Lower lobe of right lung (tissue), 2 donors: ENCODE results near the gene TENM4. TPM values are rescaled to one million over a fixed set of nuclear protein-coding genes. Genes with fewer than 3 reads are reported as not detected.

Experiments
- ATAC-seq, 2 donors: fragments of 200-7000 bp; cut with Tn5 transposase; one replicate each; pipeline ENCODE4 v1.9.1; 2020 to 2022; ENCODE audit warnings: mild to moderate bottlenecking in 2 of 2, moderate library complexity in 2 of 2
- DNase-seq: peaks from one replicate; pipeline ENCODE4 v3.0.0-alpha.2; 2020
- H3K27ac ChIP-seq: fragments of 200-600 bp; one replicate; pipeline ENCODE4 v1.8.0; 2022
- H3K27me3 ChIP-seq: fragments of 200-600 bp; one replicate; pipeline ENCODE4 v1.8.0; 2022; ENCODE audit warnings: low read depth
- H3K36me3 ChIP-seq: fragments of 200-600 bp; one replicate; pipeline ENCODE4 v1.8.0; 2022; ENCODE audit warnings: mild to moderate bottlenecking
- H3K4me1 ChIP-seq: fragments of 200-600 bp; one replicate; pipeline ENCODE4 v1.8.0; 2022
- H3K4me3 ChIP-seq: fragments of 200-600 bp; one replicate; pipeline ENCODE4 v1.8.0; 2022; ENCODE audit warnings: mild to moderate bottlenecking
- H3K9me3 ChIP-seq: fragments of 200-600 bp; one replicate; pipeline ENCODE4 v1.8.0; 2022
- CTCF ChIP-seq: fragments of 200-600 bp; IDR thresholded peaks from one replicate; pipeline ENCODE4 v1.8.0; 2022; ENCODE audit warnings: antibody characterized with exemption, mild to moderate bottlenecking
- intact Hi-C: fragments of 100-400 bp; cut with DNase I; formaldehyde crosslinking; loops from one replicate; pipeline ENCODE4 v1.11.0; 2022
- total RNA-seq: library from RNA; stranded (reverse); fragmentation: NEBNext Ultra II Directional; extraction: Animal tissue kit (Norgen Biotek cat#: 25700); gene quantifications from one replicate; pipeline ENCODE4 v1.2.1, GENCODE V29; 2021
- donor health status: DM: no; HTN: yes; CAD: no; lungs with severe emphysema.

The TENM4 gene
- total RNA-seq, 1 donor from 2014 or later = 1.1 TPM

GRCh38 chr11:79439410-79439885, 1.4 kb downstream of the TENM4 start:
- Histone ChIP-seq H3K27me3 (peaks cover 87% of the 10 kb centered on the region), H3K4me1 (peaks cover 40% of the 10 kb centered on the region), H3K9me3 (no peaks in the 10 kb centered on the region), H3K36me3 (no peaks in the 10 kb centered on the region), H3K4me3 (peak overlapping the region; percentile 51), H3K27ac (no peak overlapping the region)
- DNase-seq (no peak), ATAC-seq (no peak)
- intact Hi-C loops = no loop called here
- TF ChIP-seq CTCF = no peak

- ATAC-seq (peak in 1 of 2 donors; percentile 25), DNase-seq (no peak)
- Histone ChIP-seq H3K36me3 (no peaks in the 10 kb centered on the region), H3K9me3 (no peaks in the 10 kb centered on the region), H3K4me1 (peaks cover 40% of the 10 kb centered on the region), H3K4me3 (peak overlapping the region; percentile 51), H3K27me3 (peaks cover 87% of the 10 kb centered on the region), H3K27ac (no peak overlapping the region)
- intact Hi-C loops = no loop called here
- TF ChIP-seq CTCF = no peak
These were observed 2.0 kb downstream of the TENM4 start for GRCh38 chr11:79438631-79439409.

GRCh38 chr11:79437981-79438630, 2.7 kb downstream of the TENM4 start:
- intact Hi-C loops = no loop called here
- no peak for DNase-seq
- TF ChIP-seq CTCF = no peak
- Histone ChIP-seq H3K27ac (no peak overlapping the region), H3K36me3 (no peaks in the 10 kb centered on the region), H3K4me3 (peak overlapping the region; percentile 51), H3K27me3 (peaks cover 86% of the 10 kb centered on the region), H3K4me1 (peaks cover 40% of the 10 kb centered on the region), H3K9me3 (no peaks in the 10 kb centered on the region)
- no peak for ATAC-seq

- Histone ChIP-seq H3K27ac (no peak overlapping the region), H3K4me3 (peak overlapping the region; percentile 51), H3K36me3 (no peaks in the 10 kb centered on the region), H3K9me3 (no peaks in the 10 kb centered on the region), H3K4me1 (peaks cover 40% of the 10 kb centered on the region), H3K27me3 (peaks cover 82% of the 10 kb centered on the region)
- DNase-seq (peak; percentile 65), ATAC-seq (peak; percentile 57 to 76)
- intact Hi-C loops = no loop called here
- no peak for TF ChIP-seq CTCF
These were observed 3.4 kb downstream of the TENM4 start for GRCh38 chr11:79437278-79437980.

- intact Hi-C loops = no loop called here
- H3K4me1 ChIP-seq = peaks cover 40% of the 10 kb centered on the region
- TF ChIP-seq CTCF = no peak
- no peaks in the 10 kb centered on the region for H3K9me3 ChIP-seq
- H3K27ac ChIP-seq = no peak overlapping the region
- H3K4me3 ChIP-seq = peak overlapping the region; percentile 51
- ATAC-seq (no peak), DNase-seq (no peak)
- H3K36me3 ChIP-seq = no peaks in the 10 kb centered on the region
- H3K27me3 ChIP-seq = peaks cover 79% of the 10 kb centered on the region
These were observed 3.9 kb downstream of the TENM4 start for GRCh38 chr11:79436919-79437277.
